Spleen (tissue), 11 donors: ENCODE data around the gene CLCNKB. TPM values are rescaled to one million over a fixed set of nuclear protein-coding genes. Genes with fewer than 3 reads are reported as not detected.

ENCODE experiments used
- DNase-seq: peaks from one replicate; pipeline ENCODE4 v3.0.0-alpha.2; 2020
- H3K27ac ChIP-seq, 8 donors: fragments of 200-600 bp; sonication (generic) in 7 of 8; 1 replicate in 4 of 8; 2 replicates in 4 of 8; pipeline versions ENCODE4 v1.5.0 to v1.8.0; 2016 to 2021; ENCODE audit warnings: inconsistent platforms in 4 of 8, mild to moderate bottlenecking in 4 of 8, moderate library complexity in 1 of 8
- H3K27me3 ChIP-seq, 7 donors: fragments of 200-600 bp; sonication (generic) in 6 of 7; replicated peaks in 1 of 7; 1 replicate in 4 of 7; 2 replicates in 3 of 7; pipeline versions ENCODE4 v1.5.0 to v1.8.0; 2016 to 2021; ENCODE audit warnings: inconsistent platforms in 3 of 7, mild to moderate bottlenecking in 1 of 7
- H3K36me3 ChIP-seq, 6 donors: fragments of 200-600 bp; sonication (generic) in 5 of 6; 1 replicate in 4 of 6; 2 replicates in 2 of 6; pipeline versions ENCODE4 v1.5.0 to v1.8.0; 2016 to 2021; ENCODE audit warnings: inconsistent platforms in 2 of 6
- H3K4me1 ChIP-seq, 6 donors: fragments of 200-600 bp; sonication (generic) in 5 of 6; 1 replicate in 3 of 6; 2 replicates in 3 of 6; pipeline versions ENCODE4 v1.5.0 to v1.8.0; 2016 to 2021; ENCODE audit warnings: inconsistent platforms in 3 of 6
- H3K4me3 ChIP-seq, 8 donors: fragments of 200-600 bp; sonication (generic) in 7 of 8; 1 replicate in 4 of 8; 2 replicates in 4 of 8; pipeline versions ENCODE4 v1.5.0 to v1.8.0; 2016 to 2021; ENCODE audit warnings: inconsistent platforms in 4 of 8, mild to moderate bottlenecking in 4 of 8, moderate library complexity in 2 of 8
- H3K9me3 ChIP-seq, 8 donors: fragments of 200-600 bp; sonication (generic) in 7 of 8; 1 replicate in 4 of 8; 2 replicates in 4 of 8; pipeline versions ENCODE4 v1.5.0 to v1.8.0; 2016 to 2021; ENCODE audit warnings: inconsistent platforms in 4 of 8
- POLR2A ChIP-seq, 3 donors: fragments of 450-650 bp; IDR thresholded peaks; one replicate each; pipeline ENCODE4 v1.5.1; 2017; ENCODE audit warnings: antibody characterized with exemption in 3 of 3, mild to moderate bottlenecking in 1 of 3
- POLR2AphosphoS5 ChIP-seq, 3 donors: sonication (generic); formaldehyde crosslinking; IDR thresholded peaks; one replicate each; pipeline ENCODE4 v1.5.1; 2017; ENCODE audit warnings: antibody characterized with exemption in 3 of 3
- WGBS, 5 donors: extraction: QIAGEN DNeasy Blood & Tissue Kit in 3 of 5; methylation state at CpG; one replicate each; pipeline versions ENCODE4 v1.1.5 to v1.1.7; 2013 to 2018; 5-methylcytosine and 5-hydroxymethylcytosine counted together
- intact Hi-C: fragments of 100-400 bp; cut with DNase I; formaldehyde crosslinking; loops from one replicate; pipeline ENCODE4 v1.15.0; 2023; ENCODE audit warnings: low total_unique reads
- polyA plus RNA-seq, 3 donors: library from polyadenylated mRNA; stranded (reverse); fragments of 200-250 nt; gene quantifications; one replicate each; pipeline ENCODE4 v1.2.1, GENCODE V29; 2013
- total RNA-seq, 7 donors: library from RNA; depleted of rRNA in 3 of 7; stranded (reverse); fragments of >200 nt in 3 of 7; fragmentation: NEBNext Ultra II Directional in 4 of 7; extraction: Animal tissue kit (Norgen Biotek cat#: 25700) in 4 of 7; gene quantifications; one replicate each; pipeline versions ENCODE4 v1.1.0 to v1.2.1, GENCODE V29; 2016 to 2021
- TF ChIP-seq, protein P1 (sequence below), 11 experiments: fragments of 200-600 bp in 7 of 11; fragments of 450-650 bp in 4 of 11; sonication (generic) in 4 of 11; IDR thresholded peaks in 8 of 11; conservative IDR thresholded peaks in 3 of 11; 1 replicate in 7 of 11; 2 replicates in 4 of 11; pipeline versions ENCODE4 v1.4.0 to v1.8.0; 2016 to 2021; ENCODE audit warnings: antibody characterized with exemption in 11 of 11, inconsistent platforms in 4 of 11, mild to moderate bottlenecking in 1 of 11
- donor health status: healthy with polysubstance abuse.
- donor health status: DM: no; HTN: no; CAD: no; lungs with moderate emphysema.
- donor health status: DM: no; HTN: no; CAD: no.
- donor health status: Bipolar disorder and iron deficiency.
- donor health status: healthy.
- donor health status: DM: no; HTN: no; CAD: no.
- donor health status: DM: yes; HTN: yes; CAD: no.

Gene CLCNKB
- total and polyA plus RNA-seq, 10 donors = 0.04 to 0.13 (median 0.08) TPM; not detected in 6

DNA sequence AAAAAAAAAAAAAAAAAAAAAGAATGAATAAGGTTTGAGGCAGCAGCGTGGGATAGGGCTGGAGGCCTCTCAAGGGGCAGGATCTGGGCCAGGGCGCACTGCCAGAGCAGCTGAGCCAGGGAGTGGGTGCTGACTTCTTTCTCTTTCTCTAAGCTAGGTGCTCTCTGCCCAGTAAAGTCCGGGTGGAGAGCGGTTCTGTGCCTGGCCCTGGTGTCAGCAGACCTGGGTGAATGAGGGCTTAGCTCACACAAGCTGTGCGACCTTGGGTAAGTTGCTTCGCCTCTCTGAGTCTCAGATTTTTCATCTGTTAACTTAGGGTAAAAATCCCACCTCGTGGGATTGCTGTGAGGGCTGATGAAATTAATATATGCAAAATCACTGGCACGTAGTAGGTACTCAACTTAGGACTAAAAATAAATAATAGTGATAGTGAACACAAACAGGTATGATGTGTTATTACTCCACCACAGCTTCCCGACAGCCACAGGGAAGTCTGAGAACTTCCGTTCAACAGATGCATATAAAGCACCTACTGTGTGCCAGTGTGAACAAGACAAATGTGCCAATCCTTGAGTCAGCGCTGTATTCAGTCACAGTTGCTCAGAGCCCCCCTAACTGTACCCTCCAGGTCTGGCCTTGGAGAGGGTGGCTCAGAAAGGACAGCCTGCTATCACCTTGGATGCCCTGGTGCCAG is 31.9 kb downstream of the CLCNKB start:
- DNase-seq = no peak
- no peaks in the 10 kb centered on the region for H3K36me3 ChIP-seq
- H3K4me3 ChIP-seq = no peak overlapping the region
- 73 to 88% (median 79%) methylated on average over 11 of the region's 11 CpGs for WGBS, 5 donors
- intact Hi-C loops = no loop called here
- peaks cover 0 to 50% (median 13%) of the 10 kb centered on the region in 7 donors for H3K27me3 ChIP-seq
- no peaks in the 10 kb centered on the region for H3K9me3 ChIP-seq
- peaks cover 3 to 41% (median 23%) of the 10 kb centered on the region in 6 donors for H3K4me1 ChIP-seq
- TF ChIP-seq POLR2AphosphoS5 (IDR thresholded peaks at IDR 0.05) (no peak), POLR2A (IDR thresholded peaks at IDR 0.05) (no peak)
- TF ChIP-seq, protein P1, sequence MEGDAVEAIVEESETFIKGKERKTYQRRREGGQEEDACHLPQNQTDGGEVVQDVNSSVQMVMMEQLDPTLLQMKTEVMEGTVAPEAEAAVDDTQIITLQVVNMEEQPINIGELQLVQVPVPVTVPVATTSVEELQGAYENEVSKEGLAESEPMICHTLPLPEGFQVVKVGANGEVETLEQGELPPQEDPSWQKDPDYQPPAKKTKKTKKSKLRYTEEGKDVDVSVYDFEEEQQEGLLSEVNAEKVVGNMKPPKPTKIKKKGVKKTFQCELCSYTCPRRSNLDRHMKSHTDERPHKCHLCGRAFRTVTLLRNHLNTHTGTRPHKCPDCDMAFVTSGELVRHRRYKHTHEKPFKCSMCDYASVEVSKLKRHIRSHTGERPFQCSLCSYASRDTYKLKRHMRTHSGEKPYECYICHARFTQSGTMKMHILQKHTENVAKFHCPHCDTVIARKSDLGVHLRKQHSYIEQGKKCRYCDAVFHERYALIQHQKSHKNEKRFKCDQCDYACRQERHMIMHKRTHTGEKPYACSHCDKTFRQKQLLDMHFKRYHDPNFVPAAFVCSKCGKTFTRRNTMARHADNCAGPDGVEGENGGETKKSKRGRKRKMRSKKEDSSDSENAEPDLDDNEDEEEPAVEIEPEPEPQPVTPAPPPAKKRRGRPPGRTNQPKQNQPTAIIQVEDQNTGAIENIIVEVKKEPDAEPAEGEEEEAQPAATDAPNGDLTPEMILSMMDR (IDR thresholded peaks at IDR 0.05 in 8 of 11, conservative IDR thresholded peaks at IDR 0.05 in 3 of 11) = no peak
- H3K27ac ChIP-seq = no peak overlapping the region

GRCh38 chr1:16076031-16076864 is 32.7 kb downstream of the CLCNKB start:
- TF ChIP-seq POLR2A (IDR thresholded peaks at IDR 0.05) (no peak), POLR2AphosphoS5 (IDR thresholded peaks at IDR 0.05) (peak in 2 of 3 donors; percentile 42 to 54)
- TF ChIP-seq, protein P1 (IDR thresholded peaks at IDR 0.05 in 8 of 11, conservative IDR thresholded peaks at IDR 0.05 in 3 of 11) = no peak
- Histone ChIP-seq H3K27me3 (peaks cover 0 to 47% (median 13%) of the 10 kb centered on the region in 7 donors), H3K36me3 (no peaks in the 10 kb centered on the region), H3K9me3 (no peaks in the 10 kb centered on the region), H3K4me3 (no peak overlapping the region), H3K27ac (no peak overlapping the region), H3K4me1 (peaks cover 3 to 34% (median 23%) of the 10 kb centered on the region in 6 donors)
- 52 to 87% (median 80%) methylated on average over 7 to 14 of the region's 14 CpGs for WGBS, 5 donors
- no peak for DNase-seq
- intact Hi-C loops = no loop called here

DNA sequence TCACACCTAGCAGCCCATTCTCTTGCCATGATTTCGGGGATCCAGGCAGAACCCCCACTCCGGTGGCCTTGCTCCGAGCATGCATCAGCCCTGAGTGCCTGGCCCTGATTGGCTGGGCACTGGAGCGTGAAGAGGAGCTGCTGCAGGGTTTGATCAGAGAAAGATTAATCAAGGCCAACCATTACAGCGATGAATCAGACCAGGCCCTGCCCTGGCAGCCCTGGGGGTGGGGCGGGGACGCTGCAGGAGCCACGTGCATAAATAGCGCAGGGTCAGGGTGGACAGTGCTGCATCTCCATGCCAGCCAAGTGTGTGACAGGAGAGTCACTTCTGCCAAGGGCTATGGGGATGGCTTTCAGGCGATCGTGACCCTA is 33.3 kb downstream of the CLCNKB start:
- Histone ChIP-seq H3K27ac (no peak overlapping the region), H3K4me1 (peaks cover 3 to 34% (median 23%) of the 10 kb centered on the region in 6 donors), H3K27me3 (peaks cover 0 to 43% (median 13%) of the 10 kb centered on the region in 7 donors), H3K4me3 (no peak overlapping the region), H3K9me3 (no peaks in the 10 kb centered on the region), H3K36me3 (no peaks in the 10 kb centered on the region)
- intact Hi-C loops = no loop called here
- TF ChIP-seq POLR2A (IDR thresholded peaks at IDR 0.05) (no peak), POLR2AphosphoS5 (IDR thresholded peaks at IDR 0.05) (no peak)
- TF ChIP-seq, protein P1 (IDR thresholded peaks at IDR 0.05 in 8 of 11, conservative IDR thresholded peaks at IDR 0.05 in 3 of 11) = no peak
- 80 to 87% (median 85%) methylated on average over 8 to 11 of the region's 11 CpGs for WGBS, 5 donors
- no peak for DNase-seq
